Measurements from ENCODE around the gene DGLUCY. TPM values are rescaled to one million over a fixed set of nuclear protein-coding genes. Genes with fewer than 3 reads are reported as not detected.

Gene DGLUCY
- polyA plus RNA-seq, 1 experiment: 22.1 TPM

- no peak overlapping the region for H3K27ac ChIP-seq (ENCODE audit: low read depth, low read length)
- H3K4me3 ChIP-seq (ENCODE audit: low read depth, low read length): no peak overlapping the region
- no peaks in the 10 kb centered on the region for H3K27me3 ChIP-seq (ENCODE audit: control insufficient read depth, insufficient read depth, low read length)
- no peak for TF ChIP-seq CTCF (IDR thresholded peaks at IDR 0.05; ENCODE audit: low read depth, low read length)
- H3K9me3 ChIP-seq (ENCODE audit: control insufficient read depth, insufficient read depth, low read length): peaks cover 11% of the 10 kb centered on the region
- POLR2A ChIA-PET: no interaction called here
- DNase-seq (ENCODE audit: low read depth, low spot score): no peak
- CTCF ChIA-PET: no interaction called here
These were observed 11.9 kb downstream of the DGLUCY start for GRCh38 chr14:91125801-91126200.

GRCh38 chr14:91126761-91127160, 12.9 kb downstream of the DGLUCY start:
- Histone ChIP-seq H3K4me3 (ENCODE audit: low read depth, low read length) (no peak overlapping the region), H3K27ac (ENCODE audit: low read depth, low read length) (no peak overlapping the region), H3K9me3 (ENCODE audit: control insufficient read depth, insufficient read depth, low read length) (peaks cover 11% of the 10 kb centered on the region), H3K27me3 (ENCODE audit: control insufficient read depth, insufficient read depth, low read length) (no peaks in the 10 kb centered on the region)
- TF ChIP-seq CTCF (IDR thresholded peaks at IDR 0.05; ENCODE audit: low read depth, low read length): no peak
- CTCF ChIA-PET: no interaction called here
- no peak for DNase-seq (ENCODE audit: low read depth, low spot score)
- POLR2A ChIA-PET: no interaction called here

- POLR2A ChIA-PET: no interaction called here
These were observed 13.5 kb downstream of the DGLUCY start for GRCh38 chr14:91127401-91127801.

GRCh38 chr14:91127924-91128323, 14.1 kb downstream of the DGLUCY start:
- TF ChIP-seq CTCF (IDR thresholded peaks at IDR 0.05; ENCODE audit: low read depth, low read length): no peak
- no peak for DNase-seq (ENCODE audit: low read depth, low spot score)
- H3K4me3 ChIP-seq (ENCODE audit: low read depth, low read length): no peak overlapping the region
- peaks cover 11% of the 10 kb centered on the region for H3K9me3 ChIP-seq (ENCODE audit: control insufficient read depth, insufficient read depth, low read length)
- H3K27ac ChIP-seq (ENCODE audit: low read depth, low read length): no peak overlapping the region
- H3K27me3 ChIP-seq (ENCODE audit: control insufficient read depth, insufficient read depth, low read length): no peaks in the 10 kb centered on the region
- ChIA-PET POLR2A (no interaction called here), CTCF (no interaction called here)

More at GRCh38 chr14:91127401-91127801, 13.5 kb downstream of the DGLUCY start:
- DNase-seq (ENCODE audit: low read depth, low spot score): no peak
- CTCF ChIA-PET: no interaction called here
- H3K27me3 ChIP-seq (ENCODE audit: control insufficient read depth, insufficient read depth, low read length): no peaks in the 10 kb centered on the region
- H3K4me3 ChIP-seq (ENCODE audit: low read depth, low read length): no peak overlapping the region
- no peak for TF ChIP-seq CTCF (IDR thresholded peaks at IDR 0.05; ENCODE audit: low read depth, low read length)
- H3K27ac ChIP-seq (ENCODE audit: low read depth, low read length): no peak overlapping the region
- peaks cover 11% of the 10 kb centered on the region for H3K9me3 ChIP-seq (ENCODE audit: control insufficient read depth, insufficient read depth, low read length)

- Histone ChIP-seq H3K27me3 (ENCODE audit: control insufficient read depth, insufficient read depth, low read length) (no peaks in the 10 kb centered on the region), H3K4me3 (ENCODE audit: low read depth, low read length) (no peak overlapping the region), H3K27ac (ENCODE audit: low read depth, low read length) (no peak overlapping the region), H3K9me3 (ENCODE audit: control insufficient read depth, insufficient read depth, low read length) (peaks cover 11% of the 10 kb centered on the region)
- no peak for DNase-seq (ENCODE audit: low read depth, low spot score)
- CTCF ChIA-PET: no interaction called here
- no peak for TF ChIP-seq CTCF (IDR thresholded peaks at IDR 0.05; ENCODE audit: low read depth, low read length)
- POLR2A ChIA-PET: no interaction called here
These were observed 14.8 kb downstream of the DGLUCY start for GRCh38 chr14:91128699-91129098.
